OCI-LY1 (cell line): ENCODE data around the gene CKAP2L.

Source experiments
- H2AFZ ChIP-seq: fragments of 200-600 bp; sonication (generic), shearing (Covaris generic); 2 replicates; pipeline ENCODE4 v1.6.0; 2014; ENCODE audit warnings: antibody characterized with exemption, mild to moderate bottlenecking, low read length
- H3F3A ChIP-seq: fragments of 200-600 bp; sonication (generic), shearing (Covaris generic); 2 replicates; pipeline ENCODE4 v1.6.0; 2014; ENCODE audit warnings: mild to moderate bottlenecking, antibody characterized with exemption, low read length, moderate library complexity; ENCODE audit not compliant: insufficient read depth
- H3K27ac ChIP-seq: fragments of 200-600 bp; sonication (generic); 2 replicates; pipeline ENCODE4 v1.5.1; 2014; ENCODE audit warnings: low read length, mixed run types, mild to moderate bottlenecking, low read depth; ENCODE audit not compliant: poor library complexity, severe bottlenecking
- H3K27me3 ChIP-seq: fragments of 200-600 bp; sonication (generic); 2 replicates; pipeline ENCODE4 v1.6.0; 2014; ENCODE audit warnings: antibody characterized with exemption, mild to moderate bottlenecking, low read length, moderate library complexity; ENCODE audit not compliant: insufficient read depth
- H3K36me3 ChIP-seq: fragments of 200-600 bp; sonication (generic); 2 replicates; pipeline ENCODE4 v1.6.1; 2014; ENCODE audit warnings: mild to moderate bottlenecking, antibody characterized with exemption, low read length, moderate library complexity, mixed read lengths; ENCODE audit not compliant: insufficient read depth
- H3K4me1 ChIP-seq: fragments of 200-600 bp; sonication (generic); 2 replicates; pipeline ENCODE4 v1.5.1; 2014; ENCODE audit warnings: mild to moderate bottlenecking, low read length, moderate library complexity; ENCODE audit not compliant: insufficient read depth, severe bottlenecking
- H3K4me2 ChIP-seq: fragments of 200-600 bp; sonication (generic), shearing (Covaris generic); 2 replicates; pipeline ENCODE4 v1.6.1; 2014; ENCODE audit warnings: low read length
- H3K4me3 ChIP-seq: fragments of 200-600 bp; sonication (generic); 2 replicates; pipeline ENCODE4 v1.5.1; 2014; ENCODE audit warnings: low read length, low read depth, mild to moderate bottlenecking, mixed read lengths; ENCODE audit not compliant: poor library complexity, severe bottlenecking
- H3K79me2 ChIP-seq: fragments of 200-600 bp; shearing (Covaris generic); 2 replicates; pipeline ENCODE4 v1.6.1; 2016; ENCODE audit warnings: mixed run types, low read length, mixed read lengths; ENCODE audit not compliant: insufficient read depth
- H3K9ac ChIP-seq: fragments of 200-600 bp; sonication (generic), shearing (Covaris generic); 2 replicates; pipeline ENCODE4 v1.6.1; 2014; ENCODE audit warnings: mild to moderate bottlenecking, low read length, mixed read lengths
- H3K9me2 ChIP-seq: fragments of 200-600 bp; sonication (generic), shearing (Covaris generic); 2 replicates; pipeline ENCODE4 v1.6.1; 2014; ENCODE audit warnings: low read depth, mild to moderate bottlenecking, low read length, mixed read lengths
- H3K9me3 ChIP-seq: fragments of 200-600 bp; shearing (Covaris generic); 2 replicates; pipeline ENCODE4 v1.6.1; 2014; ENCODE audit warnings: low read length, mixed read lengths
- H4K20me1 ChIP-seq: fragments of 200-600 bp; sonication (generic), shearing (Covaris generic); 2 replicates; pipeline ENCODE4 v1.6.0; 2016; ENCODE audit warnings: mild to moderate bottlenecking, low read length; ENCODE audit not compliant: insufficient read depth
- EZH2 ChIP-seq: fragments of 200-600 bp; sonication (generic), shearing (Covaris generic); IDR thresholded peaks from 2 replicates; pipeline ENCODE4 v1.8.0; 2017; ENCODE audit warnings: borderline replicate concordance, mixed run types, mild to moderate bottlenecking, antibody characterized with exemption, low read length, moderate library complexity, mixed read lengths
- TF ChIP-seq, protein P1 (sequence below): fragments of 200-600 bp; sonication (generic), shearing (Covaris generic); IDR thresholded peaks from 2 replicates; pipeline ENCODE4 v1.5.1; 2017; ENCODE audit warnings: mild to moderate bottlenecking, antibody characterized with exemption, low read length, moderate library complexity, mixed read lengths

Gene CKAP2L

DNA sequence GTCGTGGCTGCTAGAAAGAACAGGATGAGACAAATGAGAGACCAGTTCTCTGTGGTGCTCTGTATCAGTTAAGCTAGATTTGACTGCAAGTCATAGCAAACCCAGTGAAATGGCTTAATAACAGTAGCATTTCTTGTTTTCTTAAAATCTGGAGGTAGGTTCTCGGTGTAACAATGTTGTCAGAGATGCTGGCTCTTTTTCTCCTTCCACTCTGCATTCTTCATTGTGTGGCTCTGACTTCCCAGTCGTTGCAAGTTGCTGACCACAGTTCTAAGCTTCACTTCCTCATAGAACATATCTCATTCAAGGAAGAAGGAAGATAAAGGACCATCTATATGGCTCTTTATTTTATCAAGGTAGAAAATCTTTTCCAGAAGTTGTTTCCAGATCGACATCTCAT, 7.9 kb upstream of the CKAP2L start:
- H3K79me2 ChIP-seq, result no peaks in the 10 kb centered on the region
- no peak overlapping the region for H2AFZ ChIP-seq
- no peaks in the 10 kb centered on the region for H3K9me2 ChIP-seq
- H3K36me3 ChIP-seq, result no peaks in the 10 kb centered on the region
- TF ChIP-seq, protein P1, sequence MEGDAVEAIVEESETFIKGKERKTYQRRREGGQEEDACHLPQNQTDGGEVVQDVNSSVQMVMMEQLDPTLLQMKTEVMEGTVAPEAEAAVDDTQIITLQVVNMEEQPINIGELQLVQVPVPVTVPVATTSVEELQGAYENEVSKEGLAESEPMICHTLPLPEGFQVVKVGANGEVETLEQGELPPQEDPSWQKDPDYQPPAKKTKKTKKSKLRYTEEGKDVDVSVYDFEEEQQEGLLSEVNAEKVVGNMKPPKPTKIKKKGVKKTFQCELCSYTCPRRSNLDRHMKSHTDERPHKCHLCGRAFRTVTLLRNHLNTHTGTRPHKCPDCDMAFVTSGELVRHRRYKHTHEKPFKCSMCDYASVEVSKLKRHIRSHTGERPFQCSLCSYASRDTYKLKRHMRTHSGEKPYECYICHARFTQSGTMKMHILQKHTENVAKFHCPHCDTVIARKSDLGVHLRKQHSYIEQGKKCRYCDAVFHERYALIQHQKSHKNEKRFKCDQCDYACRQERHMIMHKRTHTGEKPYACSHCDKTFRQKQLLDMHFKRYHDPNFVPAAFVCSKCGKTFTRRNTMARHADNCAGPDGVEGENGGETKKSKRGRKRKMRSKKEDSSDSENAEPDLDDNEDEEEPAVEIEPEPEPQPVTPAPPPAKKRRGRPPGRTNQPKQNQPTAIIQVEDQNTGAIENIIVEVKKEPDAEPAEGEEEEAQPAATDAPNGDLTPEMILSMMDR, result no peak
- no peak for TF ChIP-seq EZH2
- H3K4me1 ChIP-seq, result no peaks in the 10 kb centered on the region
- no peak overlapping the region for H3K4me2 ChIP-seq
- no peak overlapping the region for H3K4me3 ChIP-seq
- H4K20me1 ChIP-seq, result no peaks in the 10 kb centered on the region
- no peaks in the 10 kb centered on the region for H3K9me3 ChIP-seq
- no peaks in the 10 kb centered on the region for H3F3A ChIP-seq
- no peaks in the 10 kb centered on the region; the same call in 1 of the 2 replicates for H3K27me3 ChIP-seq
- H3K27ac ChIP-seq, result no peak overlapping the region
- no peak overlapping the region for H3K9ac ChIP-seq

DNA sequence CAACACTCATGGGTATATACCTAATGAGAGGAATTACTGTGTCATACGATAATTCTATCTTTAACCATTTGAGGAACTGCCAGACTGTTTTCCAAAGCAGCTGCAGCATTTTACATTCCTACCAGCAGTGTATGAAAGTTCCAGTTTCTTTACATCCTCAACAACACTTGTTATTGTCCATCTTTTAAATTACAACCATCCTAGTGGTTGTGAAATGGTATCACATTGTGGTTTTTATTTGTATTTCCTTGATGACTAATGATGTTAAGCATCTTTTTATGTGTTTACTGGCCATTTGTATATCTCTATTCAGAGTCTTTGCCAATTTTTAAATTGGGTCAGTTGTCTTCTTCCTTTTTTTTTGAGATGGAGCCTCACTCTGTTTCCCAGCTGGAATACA, 4.0 kb upstream of the CKAP2L start:
- Histone ChIP-seq H4K20me1 (no peaks in the 10 kb centered on the region), H3K4me3 (no peak overlapping the region), H3K4me2 (no peak overlapping the region), H3K9me2 (no peaks in the 10 kb centered on the region), H3K9me3 (no peaks in the 10 kb centered on the region), H3K9ac (no peak overlapping the region), H3K27me3 (no peaks in the 10 kb centered on the region), H3K4me1 (peaks cover 12% of the 10 kb centered on the region), H3K27ac (no peak overlapping the region), H3K36me3 (no peaks in the 10 kb centered on the region), H2AFZ (no peak overlapping the region), H3F3A (no peaks in the 10 kb centered on the region), H3K79me2 (peaks cover 8% of the 10 kb centered on the region)
- TF ChIP-seq, protein P1, result no peak
- no peak for TF ChIP-seq EZH2

GRCh38 chr2:112767693-112768330, 3.4 kb upstream of the CKAP2L start:
- Histone ChIP-seq H3K4me2 (no peak overlapping the region), H3K27ac (no peak overlapping the region)

More at GRCh38 chr2:112767693-112768330, 3.4 kb upstream of the CKAP2L start:
- Histone ChIP-seq H2AFZ (no peak overlapping the region), H3K36me3 (no peaks in the 10 kb centered on the region), H3K4me3 (no peak overlapping the region), H3K9ac (no peak overlapping the region), H3K79me2 (peaks cover 14% of the 10 kb centered on the region), H4K20me1 (no peaks in the 10 kb centered on the region), H3K4me1 (peaks cover 18% of the 10 kb centered on the region), H3F3A (no peaks in the 10 kb centered on the region), H3K9me3 (no peaks in the 10 kb centered on the region), H3K27me3 (no peaks in the 10 kb centered on the region), H3K9me2 (no peaks in the 10 kb centered on the region)
- TF ChIP-seq, protein P1, result no peak
- TF ChIP-seq EZH2, result no peak
